ENCODE results near the gene ITIH1.

Gene ITIH1

DNA sequence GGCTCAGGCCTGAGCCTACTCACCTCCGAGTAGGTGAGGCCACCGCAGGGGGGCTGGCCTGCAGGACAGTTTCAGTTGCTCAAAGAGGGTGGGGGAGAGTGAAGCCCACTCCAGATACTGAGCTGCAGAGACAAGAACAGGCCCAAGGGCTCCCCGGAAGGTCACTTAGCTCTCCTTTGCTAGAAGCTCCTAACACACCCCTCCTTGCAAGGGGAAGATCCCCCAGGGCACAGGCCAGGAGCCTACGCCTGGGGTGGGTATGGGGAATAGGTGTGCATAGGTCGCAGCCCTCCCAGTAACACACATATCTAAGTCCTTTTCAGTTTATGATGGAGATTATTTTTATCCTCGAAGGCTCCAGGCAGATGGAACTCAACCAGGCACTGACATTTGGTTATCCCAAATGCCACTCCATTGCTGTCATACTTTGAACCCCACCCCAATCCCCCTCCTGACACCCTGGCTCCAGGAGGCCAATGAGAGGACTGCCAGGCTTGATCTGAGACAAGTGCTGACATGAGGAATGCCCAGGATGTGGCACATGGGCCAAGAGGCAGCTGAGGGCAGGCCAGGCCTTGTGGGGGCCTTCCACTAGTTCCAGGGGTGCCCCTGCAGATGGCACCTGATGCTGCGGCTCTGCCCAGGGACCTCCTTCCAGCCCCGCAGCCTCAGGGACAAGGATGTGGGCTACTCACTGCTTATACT is 58.5 kb downstream of the ITIH1 start:
- Histone ChIP-seq H3K4me3 (no peak overlapping the region), H3K27me3 (no peaks in the 10 kb centered on the region), H3K36me3 (peaks cover 21% of the 10 kb centered on the region; the same call in 1 of the 2 replicates), H3K4me2 (peak overlapping the region; percentile 72), H3K9ac (0 out of 2 replicates have a peak overlapping the region, but pooled peaks have one; percentile 17), H4K20me1 (no peaks in the 10 kb centered on the region), H3K9me3 (no peaks in the 10 kb centered on the region), H3K27ac (peak overlapping the region; percentile 62), H3K4me1 (peaks cover 99% of the 10 kb centered on the region)
- no peak for TF ChIP-seq Cebpa-rat (IDR thresholded peaks at IDR 0.05)

DNA sequence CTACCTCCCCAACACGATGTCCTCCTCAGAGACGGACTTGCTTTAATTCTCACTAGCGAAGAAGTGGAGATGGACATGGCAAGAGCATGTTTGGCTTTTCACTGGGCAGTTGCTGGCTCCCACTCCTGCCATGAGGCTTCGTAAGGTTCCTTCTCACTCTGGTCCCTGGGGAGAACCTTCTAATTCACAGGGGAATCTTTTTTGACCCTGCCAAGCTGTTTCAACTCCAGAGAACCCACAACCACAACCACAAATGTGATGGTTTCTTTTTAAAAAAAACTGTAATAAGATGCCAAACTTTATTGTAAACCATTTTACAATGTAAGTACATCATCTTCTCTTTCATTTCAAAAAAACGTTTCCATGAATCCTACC is 59.1 kb downstream of the ITIH1 start:
- Histone ChIP-seq H3K4me1 (peaks cover 99% of the 10 kb centered on the region), H3K36me3 (peaks cover 21% of the 10 kb centered on the region; the same call in 1 of the 2 replicates), H3K27me3 (no peaks in the 10 kb centered on the region), H3K4me2 (peak overlapping the region; percentile 72), H4K20me1 (no peaks in the 10 kb centered on the region), H3K9me3 (no peaks in the 10 kb centered on the region), H3K27ac (peak overlapping the region; percentile 62), H3K9ac (peak overlapping the region; percentile 17; the same call in 1 of the 2 replicates), H3K4me3 (no peak overlapping the region)
- TF ChIP-seq Cebpa-rat (IDR thresholded peaks at IDR 0.05) = no peak

DNA sequence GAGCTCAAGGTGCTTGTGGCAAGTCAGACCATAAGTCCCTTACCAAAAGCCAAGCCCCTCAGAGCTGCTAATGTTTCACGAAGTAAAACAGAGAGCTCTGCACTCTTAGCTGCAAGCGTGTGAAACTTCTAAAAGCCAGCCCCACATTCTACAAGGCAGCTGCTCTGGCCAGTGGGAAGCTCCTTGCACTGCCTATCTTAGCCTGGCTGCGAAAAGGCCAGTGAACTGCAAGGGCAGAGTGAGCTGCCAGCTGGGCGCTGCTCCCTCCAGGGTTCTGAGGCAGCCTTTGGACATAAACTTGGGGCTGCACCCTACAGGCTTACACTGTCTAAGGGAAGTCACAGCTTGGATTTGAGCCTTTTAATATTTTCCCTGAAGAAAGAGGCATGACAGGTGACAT is 59.6 kb downstream of the ITIH1 start:
- Histone ChIP-seq H3K9ac (peak overlapping the region; percentile 17; the same call in 1 of the 2 replicates), H3K4me3 (no peak overlapping the region), H3K9me3 (no peaks in the 10 kb centered on the region), H3K36me3 (peaks cover 23% of the 10 kb centered on the region; the same call in 1 of the 2 replicates), H3K27me3 (no peaks in the 10 kb centered on the region), H3K27ac (peak overlapping the region; percentile 62), H4K20me1 (no peaks in the 10 kb centered on the region), H3K4me1 (peaks cover 99% of the 10 kb centered on the region), H3K4me2 (peak overlapping the region; percentile 72)
- no peak for TF ChIP-seq Cebpa-rat (IDR thresholded peaks at IDR 0.05)

DNA sequence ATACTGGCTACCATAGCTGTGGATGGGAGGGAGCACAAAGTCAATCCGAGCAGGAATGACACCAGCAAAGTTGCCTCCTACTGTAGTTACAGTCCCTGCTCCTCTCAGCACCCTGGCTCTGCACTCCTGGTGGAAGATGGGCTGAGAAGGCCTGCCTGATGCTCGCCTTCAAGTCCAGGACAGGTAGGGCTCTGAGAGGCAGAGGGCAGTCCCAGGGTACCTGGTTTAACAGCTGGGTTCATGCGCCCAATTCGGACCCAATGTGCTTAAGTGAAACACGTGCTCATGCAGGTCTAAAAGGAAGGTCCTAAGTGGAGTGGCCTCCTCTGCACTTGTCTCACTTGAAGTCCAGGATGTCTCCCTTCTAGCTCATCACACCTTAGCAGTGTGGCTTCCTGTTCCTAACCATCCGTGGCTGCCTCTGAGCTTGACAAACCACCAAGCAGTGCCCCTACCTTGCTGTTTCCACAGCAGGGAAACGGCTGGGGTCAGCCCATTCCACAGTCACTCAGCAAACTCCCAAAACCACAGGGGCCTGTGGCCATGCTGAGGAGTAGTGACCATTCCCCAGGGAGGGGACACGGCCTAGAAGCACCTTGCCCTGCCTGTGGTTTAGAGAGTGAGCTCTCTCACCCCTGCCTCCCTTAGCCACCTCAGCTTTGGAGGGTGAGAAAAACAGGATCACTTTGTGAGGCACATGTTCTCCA is 61.3 kb downstream of the ITIH1 start:
- no peak for TF ChIP-seq Cebpa-rat (IDR thresholded peaks at IDR 0.05)
- no peaks in the 10 kb centered on the region for H4K20me1 ChIP-seq
- peak overlapping the region; percentile 52; the same call in 1 of the 2 replicates for H3K27ac ChIP-seq
- no peaks in the 10 kb centered on the region for H3K9me3 ChIP-seq
- no peak overlapping the region for H3K4me3 ChIP-seq
- H3K27me3 ChIP-seq = no peaks in the 10 kb centered on the region
- peaks cover 99% of the 10 kb centered on the region for H3K4me1 ChIP-seq
- peaks cover 31% of the 10 kb centered on the region; the same call in 1 of the 2 replicates for H3K36me3 ChIP-seq
- peak overlapping the region; percentile 17; the same call in 1 of the 2 replicates for H3K9ac ChIP-seq
- H3K4me2 ChIP-seq = peak overlapping the region; percentile 72

DNA sequence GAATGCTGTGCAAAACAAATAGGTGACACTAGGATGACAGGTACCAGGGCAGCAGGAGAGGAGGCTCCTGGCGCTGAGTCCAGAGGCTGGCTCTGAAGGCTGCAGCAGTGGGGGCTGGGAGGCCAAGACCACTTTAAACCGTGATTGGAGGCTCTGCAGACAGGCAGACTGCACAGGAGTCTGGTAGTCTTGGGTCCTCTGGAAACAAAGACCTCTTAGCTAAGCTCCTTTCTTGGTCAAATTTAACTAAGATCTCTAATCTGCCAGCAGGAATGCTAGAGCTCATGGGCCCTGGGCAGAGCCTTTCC is 61.8 kb downstream of the ITIH1 start:
- no peak overlapping the region; the same call in 1 of the 2 replicates for H3K9ac ChIP-seq
- no peaks in the 10 kb centered on the region for H3K27me3 ChIP-seq
- H3K4me2 ChIP-seq = peak overlapping the region; percentile 72
- H3K27ac ChIP-seq = peak overlapping the region; percentile 52; the same call in 1 of the 2 replicates
- H3K4me3 ChIP-seq = no peak overlapping the region
- no peaks in the 10 kb centered on the region for H3K9me3 ChIP-seq
- no peak for TF ChIP-seq Cebpa-rat (IDR thresholded peaks at IDR 0.05)
- H4K20me1 ChIP-seq = no peaks in the 10 kb centered on the region
- H3K4me1 ChIP-seq = peaks cover 99% of the 10 kb centered on the region
- H3K36me3 ChIP-seq = peaks cover 31% of the 10 kb centered on the region; the same call in 1 of the 2 replicates

DNA sequence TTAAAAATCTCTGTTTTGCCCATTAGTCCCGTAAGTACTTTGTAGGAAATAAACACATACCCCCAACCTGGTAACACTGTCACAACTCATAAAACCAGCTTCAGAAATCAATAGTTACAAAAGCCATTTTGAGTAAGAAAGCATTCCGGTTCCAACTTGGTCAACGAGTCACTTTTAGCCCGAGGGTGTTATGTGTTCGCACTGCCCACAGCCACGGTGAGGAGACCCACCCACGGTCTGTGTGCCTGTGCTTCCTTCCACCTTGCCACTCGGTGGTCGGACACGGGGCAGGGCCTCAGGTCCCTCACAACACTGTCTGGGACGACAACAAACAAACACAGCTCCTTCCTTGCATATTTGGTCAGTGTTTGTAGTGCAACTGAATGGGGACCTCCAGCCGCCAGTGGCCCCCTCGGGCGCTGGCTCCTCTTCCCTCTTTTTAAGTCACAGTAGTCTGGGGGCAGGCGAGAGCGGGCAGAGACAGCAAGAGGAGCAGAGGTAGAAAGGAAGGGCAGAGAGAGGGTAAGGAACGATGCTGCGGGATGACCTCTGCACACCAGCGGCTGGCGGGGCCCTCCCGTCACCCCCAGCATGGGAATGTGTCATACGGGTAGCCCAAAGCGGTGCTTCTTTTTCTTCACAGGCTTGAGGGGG is 62.6 kb downstream of the ITIH1 start:
- peaks cover 30% of the 10 kb centered on the region; the same call in 1 of the 2 replicates for H3K36me3 ChIP-seq
- H3K4me3 ChIP-seq = no peak overlapping the region
- TF ChIP-seq Cebpa-rat (IDR thresholded peaks at IDR 0.05) = no peak
- no peaks in the 10 kb centered on the region for H4K20me1 ChIP-seq
- H3K9me3 ChIP-seq = no peaks in the 10 kb centered on the region
- H3K4me1 ChIP-seq = peaks cover 99% of the 10 kb centered on the region
- H3K27ac ChIP-seq = no peak overlapping the region
- no peak overlapping the region for H3K9ac ChIP-seq
- H3K27me3 ChIP-seq = no peaks in the 10 kb centered on the region
- H3K4me2 ChIP-seq = peak overlapping the region; percentile 94

DNA sequence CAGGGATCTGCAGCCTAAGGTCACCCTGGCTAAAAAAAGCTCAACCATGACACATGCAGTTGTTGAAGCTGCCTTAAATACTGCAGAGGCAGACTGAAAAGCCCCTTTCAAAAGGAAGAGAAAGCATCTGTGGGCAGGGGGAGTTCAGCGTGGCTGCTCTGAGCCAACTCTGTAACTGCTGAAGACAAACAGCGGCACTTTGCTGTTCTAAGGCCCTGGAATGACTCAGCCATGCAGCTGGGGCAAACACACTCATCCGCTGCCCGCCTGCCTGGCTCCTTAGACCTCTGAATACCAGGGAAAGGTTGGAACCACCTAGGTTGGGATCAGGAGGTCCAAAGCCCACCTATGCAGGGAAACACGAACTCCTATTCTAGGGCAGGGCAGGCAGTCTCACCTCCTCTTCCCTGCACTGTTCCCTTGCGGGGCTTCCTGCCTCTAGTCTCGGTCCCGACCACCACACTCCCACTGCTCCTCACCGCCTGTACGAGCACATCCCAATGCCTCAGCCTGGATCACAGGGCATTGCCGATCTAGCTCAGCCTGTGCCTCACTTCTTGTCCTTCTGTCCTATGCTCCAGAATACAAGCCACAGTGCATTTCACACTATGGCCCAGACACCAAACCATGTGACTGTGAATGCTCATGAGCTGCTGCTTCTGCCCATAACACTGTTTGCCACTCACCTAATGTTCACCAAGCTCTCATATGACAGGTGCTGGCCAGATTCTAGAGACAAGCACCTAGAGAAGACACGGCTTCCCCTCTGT is 64.0 kb downstream of the ITIH1 start:
- H3K4me2 ChIP-seq = peak overlapping the region; percentile 94
- H3K27ac ChIP-seq = peak overlapping the region; percentile 69
- H4K20me1 ChIP-seq = no peaks in the 10 kb centered on the region
- H3K9ac ChIP-seq = peak overlapping the region; percentile 17; the same call in 1 of the 2 replicates
- H3K4me3 ChIP-seq = no peak overlapping the region
- H3K9me3 ChIP-seq = no peaks in the 10 kb centered on the region
- peaks cover 18% of the 10 kb centered on the region; the same call in 1 of the 2 replicates for H3K36me3 ChIP-seq
- no peak for TF ChIP-seq Cebpa-rat (IDR thresholded peaks at IDR 0.05)
- H3K4me1 ChIP-seq = peaks cover 99% of the 10 kb centered on the region
- H3K27me3 ChIP-seq = no peaks in the 10 kb centered on the region

All from BLaER1 (cell line).